ENCODE measurements around the gene NCBP3.
"Not testable (repeated sequence)": the region's sequence is repeated elsewhere in the genome, so short reads cannot be mapped to it uniquely, and the experiment has no call there.

Gene NCBP3

DNA sequence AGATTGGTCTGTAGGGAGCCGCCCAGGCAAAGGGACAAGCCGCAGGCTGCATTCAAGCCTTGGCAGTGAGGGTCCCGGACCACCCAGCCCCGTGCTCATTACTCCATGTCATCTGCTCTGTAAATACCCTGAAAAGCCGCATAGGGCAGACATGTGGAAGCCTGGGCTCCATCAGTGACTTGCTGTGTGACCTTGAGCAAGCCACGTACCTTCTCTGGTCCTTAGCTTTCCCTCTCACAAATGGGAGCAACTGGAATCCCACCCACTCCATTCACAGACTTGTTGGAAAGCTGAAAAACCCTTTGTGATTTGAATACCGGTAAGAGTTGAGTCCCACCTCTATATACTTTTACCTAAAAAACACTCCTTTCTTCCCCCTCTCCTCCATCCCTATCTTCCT, 34.9 kb upstream of the NCBP3 start:
- no peak for DNase-seq (ENCODE audit: low spot score)

DNA sequence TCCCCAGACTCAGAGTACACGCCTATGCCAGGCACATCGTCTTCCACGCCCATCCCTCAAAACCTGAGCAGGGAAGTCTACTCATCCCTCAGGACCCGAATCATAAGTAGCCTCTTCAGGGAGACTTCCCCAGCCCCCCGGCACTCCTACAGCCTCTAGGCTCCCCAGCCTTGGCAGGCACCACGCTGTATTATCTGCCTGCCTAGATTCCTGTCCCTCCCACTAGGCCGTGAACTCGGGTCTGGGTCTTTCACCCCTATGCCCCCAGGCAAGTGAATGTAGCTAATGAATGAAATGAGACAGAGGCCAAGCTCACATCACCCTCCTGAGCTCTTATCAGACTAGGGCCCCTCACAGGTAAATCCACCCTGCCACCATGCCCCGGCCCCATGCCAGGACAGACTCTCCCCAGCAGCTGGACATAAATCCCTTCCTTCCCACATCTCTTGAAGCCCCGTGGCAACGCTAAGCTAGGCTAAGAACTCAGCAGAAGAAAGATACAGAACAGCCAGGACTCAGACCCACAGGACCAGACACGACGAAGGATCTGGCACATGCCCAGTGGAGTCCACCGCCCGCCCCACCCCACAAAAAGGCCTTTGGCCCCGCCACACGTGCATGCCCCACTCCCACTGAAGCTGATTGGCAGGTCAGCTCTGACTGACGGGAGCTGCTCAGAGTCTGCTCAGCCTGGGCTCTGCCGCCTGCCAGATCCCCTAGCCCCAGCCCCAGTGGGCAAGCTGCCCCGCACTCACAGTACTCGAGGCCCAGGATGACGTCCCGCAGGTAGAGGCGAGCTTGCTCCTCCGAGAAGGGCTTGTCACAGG, 33.8 kb upstream of the NCBP3 start:
- DNase-seq (ENCODE audit: low spot score), result no peak

GRCh38 chr17:3879186-3879585, 33.1 kb upstream of the NCBP3 start:
- DNase-seq (ENCODE audit: low spot score), result no peak

DNA sequence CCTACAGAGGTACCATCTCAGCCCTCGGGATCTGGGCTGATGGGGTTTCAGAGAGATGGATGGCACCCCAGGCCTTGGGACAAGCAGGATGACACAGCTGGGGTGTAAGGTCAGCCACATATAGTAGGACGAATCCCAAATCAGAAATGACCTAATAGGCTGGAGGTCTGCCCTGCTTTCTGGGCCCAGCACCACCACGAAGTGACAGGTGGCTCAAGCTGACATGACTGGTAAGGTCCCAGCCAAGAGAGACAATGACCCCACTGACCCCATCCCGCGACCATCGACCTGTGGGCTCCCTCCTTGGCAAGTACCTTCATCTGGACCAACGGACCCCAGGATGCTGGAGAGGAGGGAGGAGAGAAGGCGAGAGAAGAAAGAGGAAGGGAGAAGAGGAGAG, 31.2 kb upstream of the NCBP3 start:
- no peak for DNase-seq (ENCODE audit: low spot score)

DNA sequence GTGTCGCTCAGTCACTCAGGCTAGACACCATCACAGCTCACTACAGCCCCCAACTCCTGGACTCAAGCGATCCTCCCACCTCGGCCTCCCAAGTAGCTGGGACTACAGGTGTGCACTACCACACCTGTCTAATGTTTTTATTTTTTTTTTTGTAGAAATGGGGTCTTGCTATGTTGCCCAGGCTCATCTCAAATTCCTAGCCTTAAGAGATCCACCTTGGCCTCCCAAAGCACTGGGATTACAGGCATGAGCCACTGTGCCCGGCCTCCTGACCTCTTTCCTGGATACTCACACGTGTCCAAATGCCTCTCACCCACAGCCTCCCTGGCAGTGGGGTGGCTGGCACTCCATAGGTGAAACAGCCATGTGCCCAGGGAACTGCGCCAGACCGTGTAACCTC, 29.3 kb upstream of the NCBP3 start:
- no peak for DNase-seq (ENCODE audit: low spot score)

- DNase-seq (ENCODE audit: low spot score), result no peak
These were observed 27.8 kb upstream of the NCBP3 start for GRCh38 chr17:3873862-3874261.

DNA sequence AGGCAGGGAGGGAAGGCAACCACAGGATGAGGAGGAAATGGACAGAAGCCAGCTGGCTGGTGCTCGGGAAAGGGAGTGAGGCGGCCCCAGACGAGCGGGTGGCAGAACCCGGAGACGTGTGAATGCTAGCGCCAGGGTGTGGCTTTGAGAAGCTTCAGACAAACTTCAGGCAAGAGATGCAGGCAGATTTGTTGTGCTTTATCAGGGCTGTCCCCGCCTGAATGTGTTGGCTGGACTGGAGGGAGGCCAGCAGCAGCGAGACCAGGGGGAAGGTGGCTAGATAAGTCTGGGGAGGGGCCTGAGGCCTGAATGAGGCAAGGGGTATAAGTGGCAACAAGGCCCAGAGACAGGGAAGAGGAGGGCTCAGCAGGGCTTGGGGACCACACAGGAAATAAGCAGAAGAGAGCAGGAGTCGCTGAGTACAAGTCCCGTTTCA, 24.8 kb upstream of the NCBP3 start:
- DNase-seq (ENCODE audit: low spot score), result no peak

GRCh38 chr17:3867606-3868005, 21.6 kb upstream of the NCBP3 start:
- no peak for DNase-seq (ENCODE audit: low spot score)

- no peak for DNase-seq (ENCODE audit: low spot score)
These were observed 21.1 kb upstream of the NCBP3 start for GRCh38 chr17:3867106-3867505.

DNA sequence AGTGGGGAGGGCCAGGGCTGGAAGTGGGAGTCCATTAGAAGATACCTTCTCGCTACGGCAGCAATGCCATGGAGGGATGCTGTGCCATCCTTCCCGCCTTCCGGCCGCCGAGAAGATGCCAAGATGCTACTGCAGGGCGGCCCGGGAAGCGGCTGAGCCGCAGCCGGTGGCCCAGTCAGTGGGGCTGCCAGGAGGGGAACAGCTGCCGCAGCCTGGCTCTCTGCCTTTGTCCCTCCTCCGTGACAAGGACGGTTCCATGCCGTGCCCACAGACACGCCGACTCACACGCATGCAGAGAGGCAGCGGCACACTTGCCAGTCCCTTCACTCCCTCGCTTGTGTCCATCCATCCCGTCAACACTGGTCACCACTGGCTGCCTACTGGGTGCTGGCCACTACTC, 20.2 kb upstream of the NCBP3 start:
- DNase-seq (ENCODE audit: low spot score), result no peak

DNA sequence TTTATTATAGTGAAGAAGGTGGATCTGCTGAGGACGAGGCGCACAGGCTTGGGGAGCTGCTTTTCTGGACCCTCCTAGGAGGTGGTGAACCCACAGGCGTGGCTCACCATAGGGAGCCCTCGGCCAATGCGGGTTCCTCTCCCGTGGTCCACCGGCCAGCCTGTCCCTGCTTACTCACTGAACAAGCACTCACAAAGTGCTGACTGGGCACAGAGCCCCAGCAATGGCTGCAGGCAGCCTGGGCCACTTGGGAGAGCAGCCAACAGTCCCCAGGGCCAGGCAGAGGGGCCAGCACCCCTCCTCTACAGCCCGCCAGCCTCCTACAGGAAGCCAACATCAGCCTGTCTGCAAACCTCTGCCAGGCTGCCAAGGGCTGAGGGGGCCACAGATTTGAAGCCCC, 19.1 kb upstream of the NCBP3 start:
- no peak for DNase-seq (ENCODE audit: low spot score)

DNA sequence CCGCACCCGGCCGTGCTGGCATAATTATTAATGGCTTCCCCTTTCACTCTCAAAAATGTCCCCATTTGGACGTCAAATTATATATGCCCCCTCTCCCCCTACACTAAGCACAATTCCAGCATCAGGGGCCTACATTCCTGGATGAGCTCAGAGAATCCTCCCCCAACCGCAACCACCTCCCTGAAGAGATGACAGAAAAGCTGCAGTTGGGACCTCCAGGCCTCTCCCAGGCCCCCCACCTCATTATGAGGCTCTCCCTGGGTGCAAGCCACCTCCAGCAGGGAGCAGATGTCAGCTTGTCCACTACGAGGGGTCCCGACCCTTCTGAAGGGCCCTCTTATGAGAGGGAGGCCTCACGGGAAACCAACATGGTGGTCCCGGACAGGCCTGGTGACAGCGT, 18.5 kb upstream of the NCBP3 start:
- DNase-seq (ENCODE audit: low spot score), result no peak

- no peak for DNase-seq (ENCODE audit: low spot score)
These were observed 16.0 kb upstream of the NCBP3 start for GRCh38 chr17:3861761-3862681.

DNA sequence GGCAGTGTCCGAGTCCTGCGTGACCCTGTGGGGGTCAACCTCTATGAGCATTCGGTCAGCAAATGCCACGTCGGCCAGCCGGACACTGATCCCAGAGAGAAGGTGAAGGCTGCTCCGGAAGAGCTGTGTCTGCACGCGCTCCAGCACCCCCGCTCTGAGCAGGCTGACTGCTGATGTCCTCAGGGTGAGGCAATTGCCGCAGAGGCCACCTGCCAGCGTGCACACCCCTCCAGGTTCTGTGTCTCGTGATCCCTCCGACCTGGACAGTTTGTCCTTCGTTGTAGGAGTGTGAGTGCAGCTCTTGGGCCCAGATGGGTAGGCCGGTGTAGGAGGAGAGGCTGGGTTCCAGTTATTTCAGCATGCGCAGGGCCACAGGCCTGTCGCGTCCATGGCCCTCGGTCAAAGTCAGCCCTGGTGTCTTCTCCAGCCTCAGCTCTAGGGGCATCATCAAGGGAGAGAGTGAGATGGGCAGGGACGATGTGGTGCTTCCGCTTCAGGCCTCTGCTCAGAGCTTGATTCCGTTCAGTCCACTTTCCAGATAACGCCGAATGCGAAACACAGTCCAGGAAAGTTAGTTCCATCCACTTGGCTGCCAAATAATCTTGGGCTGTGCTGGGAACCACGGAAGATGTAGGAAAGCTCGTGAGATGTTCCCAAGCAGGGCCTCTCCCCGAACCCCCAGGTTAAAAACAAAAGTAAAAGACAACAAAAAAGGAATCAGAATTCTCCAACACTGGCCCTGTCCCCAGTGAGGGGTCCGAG, 15.1 kb upstream of the NCBP3 start:
- DNase-seq (ENCODE audit: low spot score), result no peak

DNA sequence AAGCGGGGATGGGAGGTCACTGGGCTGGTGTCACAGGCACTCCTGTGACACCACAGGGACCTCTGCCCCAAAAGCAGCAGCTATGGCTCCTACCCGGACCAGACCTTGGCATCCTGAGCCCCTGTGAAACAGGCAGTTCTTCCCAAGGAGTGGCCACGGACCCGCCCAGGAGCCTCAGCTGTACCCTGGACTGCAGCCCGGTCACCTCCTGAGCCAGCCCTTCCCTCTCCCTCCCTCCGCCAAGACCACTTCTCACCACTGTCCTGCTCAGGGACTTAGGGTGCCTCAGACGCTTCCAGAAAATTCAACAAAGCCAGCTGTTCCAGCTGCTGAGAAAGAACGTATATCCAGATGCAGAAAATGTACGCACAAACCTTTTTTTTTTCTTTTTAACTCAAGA, 13.9 kb upstream of the NCBP3 start:
- no peak for DNase-seq (ENCODE audit: low spot score)

DNA sequence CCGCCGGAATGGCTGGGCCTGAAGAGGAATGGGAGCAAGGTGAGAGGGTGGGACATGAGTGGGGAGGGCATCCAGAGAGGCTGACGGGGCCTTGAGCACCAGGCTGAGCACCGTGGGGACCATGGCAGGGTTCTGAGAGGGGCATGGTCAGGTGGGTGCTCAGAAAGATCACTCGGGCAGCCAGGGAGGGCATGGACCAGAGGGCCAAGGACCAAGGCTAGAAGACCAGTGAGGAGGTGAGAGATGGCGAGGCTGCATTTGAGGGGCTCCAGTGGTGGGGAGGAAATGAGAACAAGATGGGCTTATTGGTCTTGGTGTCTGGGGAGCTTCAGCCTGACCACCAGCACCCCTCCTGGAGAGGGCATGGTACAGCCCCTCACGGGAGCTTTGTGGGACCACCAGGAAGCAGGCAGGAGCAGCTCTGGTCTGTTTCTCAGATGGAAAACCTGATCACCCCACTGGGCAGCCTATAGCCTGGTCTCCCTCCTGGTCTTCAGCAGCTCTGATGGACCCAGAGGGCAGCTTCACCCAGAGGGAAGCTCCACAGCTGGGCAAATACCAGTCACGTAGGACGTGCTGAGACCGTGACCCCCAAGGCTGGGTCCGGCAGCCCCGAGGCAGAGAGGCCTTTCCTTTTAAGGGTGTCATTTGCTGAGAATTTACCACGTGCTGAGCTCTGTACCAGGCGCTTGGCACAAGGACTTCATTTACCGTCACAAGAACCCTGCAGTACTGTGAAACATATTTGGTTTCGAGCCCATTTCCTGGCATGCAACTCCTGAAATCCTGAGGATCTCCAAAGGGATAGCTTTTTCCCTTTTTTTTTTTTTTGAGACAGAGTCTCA, 11.4 kb upstream of the NCBP3 start:
- DNase-seq (ENCODE audit: low spot score), result no peak

DNA sequence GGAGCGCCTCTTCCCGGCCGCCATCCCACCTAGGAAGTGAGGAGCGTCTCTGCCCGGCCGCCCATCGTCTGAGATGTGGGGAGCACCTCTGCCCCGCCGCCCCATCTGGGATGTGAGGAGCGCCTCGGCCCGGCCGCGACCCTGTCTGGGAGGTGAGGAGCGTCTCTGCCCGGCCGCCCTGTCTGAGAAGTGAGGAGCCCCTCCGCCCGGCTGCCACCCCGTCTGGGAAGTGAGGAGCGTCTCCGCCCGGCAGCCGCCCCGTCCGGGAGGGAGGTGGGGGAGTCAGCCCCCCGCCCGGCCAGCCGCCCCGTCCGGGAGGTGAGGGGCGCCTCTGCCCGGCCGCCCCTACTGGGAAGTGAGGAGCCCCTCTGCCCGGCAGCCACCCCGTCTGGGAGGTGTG, 8.2 kb upstream of the NCBP3 start:
- DNase-seq (ENCODE audit: low spot score), result not testable (repeated sequence)

- DNase-seq (ENCODE audit: low spot score), result no peak
These were observed 6.5 kb upstream of the NCBP3 start for GRCh38 chr17:3852561-3852960.

- DNase-seq (ENCODE audit: low spot score), result no peak
These were observed 5.5 kb upstream of the NCBP3 start for GRCh38 chr17:3851461-3852100.

GRCh38 chr17:3848229-3848835, 2.3 kb upstream of the NCBP3 start:
- no peak for DNase-seq (ENCODE audit: low spot score)

Data from putamen (tissue), 1 donor.